Spleen (tissue), 7 donors: Measurements from ENCODE around the gene PGK2.

Source experiments
- POLR2A ChIP-seq, 3 donors: fragments of 450-650 bp; IDR thresholded peaks; one replicate each; pipeline ENCODE4 v1.5.1; 2017; ENCODE audit warnings: antibody characterized with exemption in 3 of 3, mild to moderate bottlenecking in 1 of 3
- POLR2AphosphoS5 ChIP-seq, 3 donors: sonication (generic); formaldehyde crosslinking; IDR thresholded peaks; one replicate each; pipeline ENCODE4 v1.5.1; 2017; ENCODE audit warnings: antibody characterized with exemption in 3 of 3
- TF ChIP-seq, protein P1 (sequence below), 11 experiments: fragments of 200-600 bp in 7 of 11; fragments of 450-650 bp in 4 of 11; sonication (generic) in 4 of 11; IDR thresholded peaks in 8 of 11; conservative IDR thresholded peaks in 3 of 11; 1 replicate in 7 of 11; 2 replicates in 4 of 11; pipeline versions ENCODE4 v1.4.0 to v1.8.0; 2016 to 2021; ENCODE audit warnings: antibody characterized with exemption in 11 of 11, inconsistent platforms in 4 of 11, mild to moderate bottlenecking in 1 of 11
- donor health status: DM: no; HTN: no; CAD: no; lungs with moderate emphysema.
- donor health status: DM: no; HTN: no; CAD: no.
- donor health status: DM: no; HTN: no; CAD: no.

DNA sequence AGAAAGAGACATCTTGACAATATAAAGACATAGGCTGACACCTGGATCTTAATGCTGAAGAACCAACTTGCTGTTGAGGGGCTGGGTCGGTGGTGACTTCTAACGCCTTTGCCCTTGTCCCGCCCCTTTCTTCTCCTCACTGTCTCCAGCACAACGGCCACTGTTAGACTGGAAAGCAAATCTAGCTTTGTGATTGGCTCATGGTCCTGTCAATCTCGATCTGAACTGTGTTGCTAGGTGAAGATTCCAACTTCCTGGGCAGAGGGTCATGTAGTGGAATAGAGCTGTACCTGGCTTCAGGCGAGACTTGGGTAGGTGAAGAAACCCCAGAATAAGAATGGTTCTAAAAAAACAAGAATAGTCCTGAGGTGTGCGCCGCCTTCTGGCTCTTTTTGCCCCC is at the start of gene PGK2:
- TF ChIP-seq, protein P1, sequence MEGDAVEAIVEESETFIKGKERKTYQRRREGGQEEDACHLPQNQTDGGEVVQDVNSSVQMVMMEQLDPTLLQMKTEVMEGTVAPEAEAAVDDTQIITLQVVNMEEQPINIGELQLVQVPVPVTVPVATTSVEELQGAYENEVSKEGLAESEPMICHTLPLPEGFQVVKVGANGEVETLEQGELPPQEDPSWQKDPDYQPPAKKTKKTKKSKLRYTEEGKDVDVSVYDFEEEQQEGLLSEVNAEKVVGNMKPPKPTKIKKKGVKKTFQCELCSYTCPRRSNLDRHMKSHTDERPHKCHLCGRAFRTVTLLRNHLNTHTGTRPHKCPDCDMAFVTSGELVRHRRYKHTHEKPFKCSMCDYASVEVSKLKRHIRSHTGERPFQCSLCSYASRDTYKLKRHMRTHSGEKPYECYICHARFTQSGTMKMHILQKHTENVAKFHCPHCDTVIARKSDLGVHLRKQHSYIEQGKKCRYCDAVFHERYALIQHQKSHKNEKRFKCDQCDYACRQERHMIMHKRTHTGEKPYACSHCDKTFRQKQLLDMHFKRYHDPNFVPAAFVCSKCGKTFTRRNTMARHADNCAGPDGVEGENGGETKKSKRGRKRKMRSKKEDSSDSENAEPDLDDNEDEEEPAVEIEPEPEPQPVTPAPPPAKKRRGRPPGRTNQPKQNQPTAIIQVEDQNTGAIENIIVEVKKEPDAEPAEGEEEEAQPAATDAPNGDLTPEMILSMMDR (IDR thresholded peaks at IDR 0.05 in 8 of 11, conservative IDR thresholded peaks at IDR 0.05 in 3 of 11), result no peak
- TF ChIP-seq POLR2A (IDR thresholded peaks at IDR 0.05), result no peak
- no peak for TF ChIP-seq POLR2AphosphoS5 (IDR thresholded peaks at IDR 0.05)
